ENCODE data around the gene SLITRK2.

The SLITRK2 gene

GRCh38 chrX:145856181-145856580, 38.6 kb downstream of the SLITRK2 start:
- DNase-seq: no peak

GRCh38 chrX:145861818-145862217, 44.2 kb downstream of the SLITRK2 start:
- no peak for DNase-seq

- DNase-seq: no peak
Observed at GRCh38 chrX:145865082-145865481, 47.5 kb downstream of the SLITRK2 start.
